DND-41 (cell line): Measurements from ENCODE around the gene TECRL.

Experiments
- ATAC-seq: fragments of 200-7000 bp; cut with Tn5 transposase; 3 replicates; pipeline ENCODE4 v1.9.1; 2021; ENCODE audit warnings: low read depth; ENCODE audit not compliant: insufficient read depth
- DNase-seq: peaks from one replicate; pipeline ENCODE4 v3.0.0-alpha.2; 2020
- H2AFZ ChIP-seq: 2 replicates; pipeline ENCODE4 v1.6.0; 2012; ENCODE audit warnings: low read depth, low read length
- H3K27ac ChIP-seq: 2 replicates; pipeline ENCODE4 v1.5.1; 2012; ENCODE audit warnings: low read length, inconsistent platforms
- H3K27me3 ChIP-seq: fragments of 200-600 bp; sonication (generic); 2 replicates; pipeline ENCODE4 v1.6.0; 2012; ENCODE audit warnings: low read length, mild to moderate bottlenecking, inconsistent platforms; ENCODE audit not compliant: insufficient read depth, poor library complexity
- H3K36me3 ChIP-seq: 2 replicates; pipeline ENCODE4 v1.5.1; 2012; ENCODE audit warnings: low read length, inconsistent platforms; ENCODE audit not compliant: insufficient read depth
- H3K4me1 ChIP-seq: 2 replicates; pipeline ENCODE4 v1.5.1; 2012; ENCODE audit warnings: mild to moderate bottlenecking, low read length; ENCODE audit not compliant: insufficient read depth
- H3K4me2 ChIP-seq: 2 replicates; pipeline ENCODE4 v1.6.0; 2012; ENCODE audit warnings: mild to moderate bottlenecking, moderate library complexity, low read length, inconsistent platforms; ENCODE audit not compliant: insufficient read depth
- H3K4me3 ChIP-seq, 2 experiments: fragments of 200-600 bp in 1 of 2; shearing (Covaris generic) in 1 of 2; 2 replicates each; pipeline ENCODE4 v1.5.1; 2012 to 2016; ENCODE audit warnings: inconsistent platforms in 2 of 2, low read length in 2 of 2, mild to moderate bottlenecking in 2 of 2, low read depth in 1 of 2, moderate library complexity in 1 of 2
- H3K79me2 ChIP-seq: 2 replicates; pipeline ENCODE4 v1.6.0; 2012; ENCODE audit warnings: low read length, inconsistent platforms; ENCODE audit not compliant: insufficient read depth
- H3K9ac ChIP-seq: 2 replicates; pipeline ENCODE4 v1.6.0; 2012; ENCODE audit warnings: low read depth, mild to moderate bottlenecking, inconsistent platforms, low read length, moderate library complexity
- H3K9me3 ChIP-seq: 2 replicates; pipeline ENCODE4 v1.5.1; 2012; ENCODE audit warnings: low read length, moderate library complexity, mild to moderate bottlenecking, inconsistent platforms; ENCODE audit not compliant: insufficient read depth, severe bottlenecking
- H4K20me1 ChIP-seq: 2 replicates; pipeline ENCODE4 v1.6.0; 2012; ENCODE audit warnings: low read length; ENCODE audit not compliant: insufficient read depth
- EZH2 ChIP-seq: IDR thresholded peaks from 3 replicates; pipeline ENCODE4 v1.6.1; 2012; ENCODE audit warnings: borderline replicate concordance, low read depth, mild to moderate bottlenecking, moderate library complexity, low read length, inconsistent platforms; ENCODE audit not compliant: severe bottlenecking
- TF ChIP-seq, protein P1 (sequence below): IDR thresholded peaks from 2 replicates; pipeline ENCODE4 v1.5.1; 2012; ENCODE audit warnings: borderline replicate concordance, low read length, moderate library complexity, mild to moderate bottlenecking; ENCODE audit not compliant: poor library complexity, severe bottlenecking; ENCODE audit errors: extremely low read depth

Gene TECRL

DNA sequence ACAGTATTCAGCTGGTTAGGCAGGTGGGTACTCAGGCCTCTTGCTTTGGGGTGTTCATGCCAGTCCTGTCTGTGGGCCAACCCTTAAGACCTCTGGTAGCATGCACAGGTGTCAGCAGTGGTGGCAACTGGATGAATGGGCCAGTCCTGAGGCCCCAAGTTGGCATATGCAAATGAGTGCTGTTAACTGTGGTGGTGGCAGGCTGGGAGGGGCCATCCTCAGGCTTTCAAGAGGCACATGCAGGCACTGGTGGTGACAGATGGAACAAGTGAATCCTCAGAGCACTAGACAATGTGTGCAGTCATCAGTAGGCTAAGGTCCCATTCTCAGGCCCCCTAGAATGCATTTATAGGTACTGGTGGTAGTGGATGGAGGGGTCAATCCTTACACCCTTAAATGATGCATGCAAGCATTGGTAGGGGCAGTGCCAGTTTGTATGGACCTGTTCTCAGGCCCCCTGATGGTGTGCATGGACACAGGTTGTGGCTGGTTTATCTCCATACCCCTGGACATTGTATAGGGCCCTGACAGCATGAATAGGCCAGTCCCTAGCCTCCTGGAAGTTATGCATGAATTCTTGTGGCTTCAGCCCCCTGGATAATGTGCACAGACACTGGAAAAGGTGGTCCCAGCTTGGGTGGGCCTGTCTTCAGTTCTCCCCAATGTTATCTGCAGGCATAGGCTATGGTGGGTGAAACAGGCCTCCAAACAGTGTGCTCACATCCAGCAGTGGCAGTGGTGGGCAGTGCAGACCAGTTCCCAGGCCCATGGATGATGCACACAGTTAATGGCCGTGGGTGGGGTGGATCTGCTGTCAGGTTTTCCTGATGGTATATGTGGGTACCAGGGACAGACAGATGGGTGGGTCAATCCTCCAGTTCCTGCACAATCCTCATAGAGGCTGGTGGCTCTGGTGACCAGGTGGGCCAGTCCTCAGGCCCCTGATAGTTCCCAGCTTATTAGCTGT, 24.7 kb downstream of the TECRL start:
- Histone ChIP-seq H2AFZ (no peak overlapping the region), H3K9ac (no peak overlapping the region), H3K9me3 (no peaks in the 10 kb centered on the region), H3K4me3 (no peak overlapping the region), H3K36me3 (no peaks in the 10 kb centered on the region), H4K20me1 (no peaks in the 10 kb centered on the region), H3K79me2 (no peaks in the 10 kb centered on the region), H3K4me2 (no peak overlapping the region), H3K27ac (no peak overlapping the region), H3K4me1 (no peaks in the 10 kb centered on the region), H3K27me3 (no peaks in the 10 kb centered on the region)
- TF ChIP-seq EZH2, result no peak
- TF ChIP-seq, protein P1, sequence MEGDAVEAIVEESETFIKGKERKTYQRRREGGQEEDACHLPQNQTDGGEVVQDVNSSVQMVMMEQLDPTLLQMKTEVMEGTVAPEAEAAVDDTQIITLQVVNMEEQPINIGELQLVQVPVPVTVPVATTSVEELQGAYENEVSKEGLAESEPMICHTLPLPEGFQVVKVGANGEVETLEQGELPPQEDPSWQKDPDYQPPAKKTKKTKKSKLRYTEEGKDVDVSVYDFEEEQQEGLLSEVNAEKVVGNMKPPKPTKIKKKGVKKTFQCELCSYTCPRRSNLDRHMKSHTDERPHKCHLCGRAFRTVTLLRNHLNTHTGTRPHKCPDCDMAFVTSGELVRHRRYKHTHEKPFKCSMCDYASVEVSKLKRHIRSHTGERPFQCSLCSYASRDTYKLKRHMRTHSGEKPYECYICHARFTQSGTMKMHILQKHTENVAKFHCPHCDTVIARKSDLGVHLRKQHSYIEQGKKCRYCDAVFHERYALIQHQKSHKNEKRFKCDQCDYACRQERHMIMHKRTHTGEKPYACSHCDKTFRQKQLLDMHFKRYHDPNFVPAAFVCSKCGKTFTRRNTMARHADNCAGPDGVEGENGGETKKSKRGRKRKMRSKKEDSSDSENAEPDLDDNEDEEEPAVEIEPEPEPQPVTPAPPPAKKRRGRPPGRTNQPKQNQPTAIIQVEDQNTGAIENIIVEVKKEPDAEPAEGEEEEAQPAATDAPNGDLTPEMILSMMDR, result no peak
- ATAC-seq (no peak), DNase-seq (no peak)

DNA sequence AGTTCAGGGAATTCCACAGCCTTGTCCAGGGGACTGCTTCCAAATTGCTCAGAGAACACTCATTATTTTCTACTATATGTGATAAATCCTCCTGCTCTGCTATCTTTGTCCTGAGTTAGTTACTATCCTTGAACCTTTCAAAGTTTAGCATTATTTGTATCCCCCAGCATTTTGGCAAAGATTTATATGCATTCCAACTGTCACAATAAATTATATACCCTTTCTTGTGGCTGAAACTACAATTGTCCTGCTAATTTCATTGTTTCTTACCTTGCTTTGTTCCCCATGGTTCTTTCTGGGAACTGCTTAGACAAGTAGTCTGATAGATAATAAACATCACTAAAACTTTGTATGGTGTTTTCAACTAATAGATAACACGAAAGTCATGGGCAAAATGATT, 40.5 kb downstream of the TECRL start:
- no peaks in the 10 kb centered on the region for H3K9me3 ChIP-seq
- H3K9ac ChIP-seq, result no peak overlapping the region
- no peak overlapping the region for H2AFZ ChIP-seq
- no peak overlapping the region for H3K4me2 ChIP-seq
- TF ChIP-seq, protein P1, result no peak
- no peak for TF ChIP-seq EZH2
- no peaks in the 10 kb centered on the region for H3K4me1 ChIP-seq
- no peaks in the 10 kb centered on the region for H3K79me2 ChIP-seq
- no peaks in the 10 kb centered on the region for H3K27me3 ChIP-seq
- DNase-seq (no peak), ATAC-seq (no peak)
- H3K27ac ChIP-seq, result no peak overlapping the region
- H3K4me3 ChIP-seq, result no peak overlapping the region
- H3K36me3 ChIP-seq, result no peaks in the 10 kb centered on the region
- no peaks in the 10 kb centered on the region for H4K20me1 ChIP-seq

DNA sequence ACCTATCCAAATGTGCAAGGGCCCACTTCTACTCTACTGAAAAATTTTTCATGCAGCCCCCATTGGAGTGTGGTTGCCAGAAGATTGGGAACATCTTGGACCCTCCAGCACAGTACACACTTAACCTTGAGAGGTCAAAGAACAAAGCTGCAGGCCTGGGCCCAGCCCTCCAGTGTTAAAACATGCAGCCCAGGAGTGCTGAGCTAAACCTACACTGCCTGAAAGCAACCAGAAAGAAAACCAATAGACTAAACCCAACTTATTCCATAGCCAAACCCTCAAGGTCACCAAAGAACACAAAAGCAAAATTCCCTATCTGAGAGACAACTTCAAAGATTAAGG, 47.9 kb downstream of the TECRL start:
- Histone ChIP-seq H3K27ac (no peak overlapping the region), H4K20me1 (no peaks in the 10 kb centered on the region), H3K27me3 (no peaks in the 10 kb centered on the region), H3K36me3 (no peaks in the 10 kb centered on the region), H3K9ac (no peak overlapping the region), H3K9me3 (no peaks in the 10 kb centered on the region), H3K4me1 (no peaks in the 10 kb centered on the region), H3K4me3 (no peak overlapping the region), H3K4me2 (no peak overlapping the region), H3K79me2 (no peaks in the 10 kb centered on the region), H2AFZ (no peak overlapping the region)
- DNase-seq, result no peak
- ATAC-seq, result no peak
- TF ChIP-seq, protein P1, result no peak
